HG03439 (cell line): ENCODE data around the gene ICAM4.
A peak's percentile ranks its signal among the peaks of the same experiment; 100 is the strongest.
"Not testable (repeated sequence)": the region's sequence is repeated elsewhere in the genome, so short reads cannot be mapped to it uniquely, and the experiment has no call there.

Source experiments
- ATAC-seq: cut with Tn5 transposase; IDR thresholded peaks from one replicate; pipeline ENCODE4 v1.9.1; 2021; ENCODE audit warnings: mild to moderate bottlenecking, moderate library complexity; ENCODE audit not compliant: unreplicated experiment

The ICAM4 gene

DNA sequence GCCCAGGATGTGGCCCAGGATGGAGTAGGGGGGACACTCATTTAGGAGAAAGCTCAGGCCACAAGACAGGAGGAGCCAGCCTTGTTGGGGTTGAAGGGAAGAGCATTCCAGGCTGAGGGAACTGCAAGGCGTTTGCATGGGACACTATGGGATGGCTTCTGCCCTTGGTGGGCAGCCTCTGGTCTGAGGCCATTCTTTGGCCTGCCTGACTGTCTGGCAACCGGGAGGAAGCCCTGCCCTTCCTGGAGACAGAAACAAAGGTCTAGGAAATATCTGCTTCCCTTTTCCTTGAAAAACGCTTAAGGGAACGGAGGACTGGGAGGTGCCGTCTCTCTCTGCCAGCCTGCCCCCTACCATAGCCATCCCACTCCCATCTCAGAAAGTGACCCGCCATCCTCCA is 18.7 kb upstream of the ICAM4 start:
- ATAC-seq, result no peak

- no peak for ATAC-seq
Observed at GRCh38 chr19:10269333-10270179, 17.2 kb upstream of the ICAM4 start.

GRCh38 chr19:10270180-10270615 is 16.6 kb upstream of the ICAM4 start:
- ATAC-seq, result peak; percentile 41

GRCh38 chr19:10270616-10271394 is 15.9 kb upstream of the ICAM4 start, which contains the start of gene ICAM1:
Gene ICAM1 (plus strand): TSS chr19:10271120. CDS start chr19:10271160, 40 bp downstream.
- peak; percentile 49 for ATAC-seq

GRCh38 chr19:10271543-10272086 is 15.1 kb upstream of the ICAM4 start:
- no peak for ATAC-seq

- ATAC-seq, result no peak
Observed at GRCh38 chr19:10274589-10274988, 12.2 kb upstream of the ICAM4 start.

GRCh38 chr19:10277795-10278589 is 8.8 kb upstream of the ICAM4 start:
- no peak for ATAC-seq

DNA sequence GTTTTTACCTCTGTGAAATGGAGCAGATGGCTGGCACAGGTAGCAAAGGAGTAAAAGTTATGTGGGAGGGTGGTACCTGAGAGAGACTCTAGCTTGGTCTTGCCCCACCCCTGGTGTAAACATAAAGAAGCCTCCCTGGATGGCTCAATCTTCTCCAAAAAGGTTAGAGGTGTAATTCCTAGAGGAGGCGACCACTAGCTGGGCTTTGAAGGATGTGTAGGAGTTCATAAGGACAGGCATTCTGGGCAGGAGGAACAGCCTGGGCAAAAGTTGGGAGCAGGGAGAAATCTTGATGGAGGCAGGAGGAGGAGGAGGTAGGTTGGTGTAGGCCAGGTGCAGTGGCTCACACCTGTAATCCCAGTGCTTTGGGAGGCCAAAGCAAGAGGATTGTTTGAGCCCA is 7.8 kb upstream of the ICAM4 start:
- ATAC-seq, result no peak

DNA sequence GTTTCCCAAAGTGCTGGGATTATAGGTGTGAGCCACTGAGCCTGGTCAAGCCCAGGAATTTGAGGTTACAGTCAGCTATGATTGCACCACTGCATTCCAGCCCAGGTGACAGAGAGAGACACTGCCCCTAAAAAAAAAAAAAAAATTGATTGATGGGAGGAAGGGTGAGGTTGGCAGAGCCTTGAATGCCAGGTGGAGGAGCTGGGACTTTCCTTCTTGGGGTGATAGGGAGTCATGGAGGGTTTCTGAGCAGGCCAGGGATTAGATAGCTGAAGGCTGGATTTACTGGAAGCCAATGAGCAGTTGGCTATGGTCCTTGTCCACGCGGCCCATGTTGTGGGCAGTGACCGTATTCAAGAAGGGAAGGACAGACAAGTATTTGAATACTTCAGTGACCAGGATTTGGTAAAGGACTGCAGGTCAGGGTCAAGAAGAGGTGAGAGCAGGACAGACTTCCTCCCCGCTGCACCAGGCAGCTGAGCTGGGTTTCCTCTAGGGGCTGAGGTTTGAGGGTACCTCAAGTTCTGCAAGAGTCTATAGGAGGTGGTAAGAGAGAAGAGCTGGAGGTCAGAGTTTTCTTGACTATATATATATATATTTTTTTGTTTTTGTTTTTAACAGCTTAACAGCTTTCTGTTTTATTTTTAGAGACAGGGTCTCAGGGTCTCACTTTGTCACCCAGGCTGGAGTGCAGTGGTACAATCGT is 6.9 kb upstream of the ICAM4 start:
- no peak for ATAC-seq

GRCh38 chr19:10282043-10282442 is 4.7 kb upstream of the ICAM4 start:
- ATAC-seq, result not testable (repeated sequence)

- no peak for ATAC-seq
Observed at GRCh38 chr19:10283301-10284064, 3.3 kb upstream of the ICAM4 start.

DNA sequence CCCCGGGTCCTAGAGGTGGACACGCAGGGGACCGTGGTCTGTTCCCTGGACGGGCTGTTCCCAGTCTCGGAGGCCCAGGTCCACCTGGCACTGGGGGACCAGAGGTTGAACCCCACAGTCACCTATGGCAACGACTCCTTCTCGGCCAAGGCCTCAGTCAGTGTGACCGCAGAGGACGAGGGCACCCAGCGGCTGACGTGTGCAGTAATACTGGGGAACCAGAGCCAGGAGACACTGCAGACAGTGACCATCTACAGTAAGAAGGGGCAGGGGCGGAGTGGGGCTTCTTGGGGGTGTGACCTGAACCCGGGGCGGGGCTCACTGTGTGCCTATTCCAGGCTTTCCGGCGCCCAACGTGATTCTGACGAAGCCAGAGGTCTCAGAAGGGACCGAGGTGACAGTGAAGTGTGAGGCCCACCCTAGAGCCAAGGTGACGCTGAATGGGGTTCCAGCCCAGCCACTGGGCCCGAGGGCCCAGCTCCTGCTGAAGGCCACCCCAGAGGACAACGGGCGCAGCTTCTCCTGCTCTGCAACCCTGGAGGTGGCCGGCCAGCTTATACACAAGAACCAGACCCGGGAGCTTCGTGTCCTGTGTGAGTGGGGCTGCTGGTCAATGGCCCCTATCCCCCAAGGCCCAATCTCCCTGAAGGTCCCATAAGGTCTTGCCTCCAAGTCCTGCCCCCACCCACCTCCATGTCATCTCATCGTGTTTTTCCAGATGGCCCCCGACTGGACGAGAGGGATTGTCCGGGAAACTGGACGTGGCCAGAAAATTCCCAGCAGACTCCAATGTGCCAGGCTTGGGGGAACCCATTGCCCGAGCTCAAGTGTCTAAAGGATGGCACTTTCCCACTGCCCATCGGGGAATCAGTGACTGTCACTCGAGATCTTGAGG is 2.4 kb upstream of the ICAM4 start:
- no peak for ATAC-seq

DNA sequence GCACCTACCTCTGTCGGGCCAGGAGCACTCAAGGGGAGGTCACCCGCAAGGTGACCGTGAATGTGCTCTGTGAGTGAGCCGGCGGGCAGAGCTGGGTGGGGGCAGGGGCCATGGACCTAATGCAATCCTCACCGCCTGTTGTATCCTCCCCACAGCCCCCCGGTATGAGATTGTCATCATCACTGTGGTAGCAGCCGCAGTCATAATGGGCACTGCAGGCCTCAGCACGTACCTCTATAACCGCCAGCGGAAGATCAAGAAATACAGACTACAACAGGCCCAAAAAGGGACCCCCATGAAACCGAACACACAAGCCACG is 1.8 kb upstream of the ICAM4 start:
- ATAC-seq, result no peak

GRCh38 chr19:10285393-10285792 is 1.4 kb upstream of the ICAM4 start:
- no peak for ATAC-seq

GRCh38 chr19:10288662-10289166 is 2.0 kb downstream of the ICAM4 start:
- no peak for ATAC-seq

- ATAC-seq, result no peak
Observed at GRCh38 chr19:10289167-10289835, 2.5 kb downstream of the ICAM4 start.

DNA sequence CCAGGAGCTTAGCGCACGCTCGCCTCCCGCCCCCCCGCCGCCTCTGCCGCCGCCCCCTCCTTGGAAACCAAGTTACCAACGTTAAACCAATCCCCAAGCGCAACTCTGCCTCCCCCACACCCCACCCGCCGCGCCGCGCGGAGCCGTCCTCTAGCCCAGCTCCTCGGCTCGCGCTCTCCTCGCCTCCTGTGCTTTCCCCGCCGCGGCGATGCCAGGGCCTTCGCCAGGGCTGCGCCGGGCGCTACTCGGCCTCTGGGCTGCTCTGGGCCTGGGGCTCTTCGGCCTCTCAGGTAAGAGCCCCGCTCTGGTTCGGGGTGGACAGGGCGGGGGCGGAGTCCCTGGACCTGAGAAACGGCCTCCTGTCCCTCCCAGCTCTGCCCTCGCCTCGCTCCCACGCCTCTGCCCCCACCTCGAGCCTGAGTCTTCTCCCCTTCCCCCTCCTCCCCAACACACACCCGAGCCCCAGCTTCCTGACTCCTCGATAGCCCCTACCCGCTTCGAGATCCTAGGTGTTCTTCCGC is 3.1 kb downstream of the ICAM4 start, which contains the start of gene ICAM5:
ICAM5 (plus strand) TSS at position 117 of the 521 bp plus-strand sequence; CDS start at position 209, 92 bp downstream.
- ATAC-seq, result no peak
